Smooth muscle cell (in vitro differentiated cells): ENCODE data around the gene ATP1A4. TPM values are rescaled to one million over a fixed set of nuclear protein-coding genes. Genes with fewer than 3 reads are reported as not detected.

Source experiments
- DNase-seq: peaks from one replicate; lab custom pipeline; 2025; ENCODE audit not compliant: unreplicated experiment; lab: John Stamatoyannopoulos, UW
- H2AFZ ChIP-seq: fragments of 200-600 bp; sonication (generic); 2 replicates; pipeline ENCODE4 v1.6.0; 2016; ENCODE audit warnings: antibody characterized with exemption, low read depth, mild to moderate bottlenecking
- H3F3A ChIP-seq: fragments of 200-600 bp; sonication (generic); 2 replicates; pipeline ENCODE4 v1.6.0; 2017; ENCODE audit warnings: antibody characterized with exemption, low read depth
- H3K27ac ChIP-seq: fragments of 200-600 bp; sonication (generic); 2 replicates; pipeline ENCODE4 v1.5.1; 2016; ENCODE audit warnings: low read depth, mild to moderate bottlenecking
- H3K27me3 ChIP-seq: fragments of 200-600 bp; sonication (generic); 2 replicates; pipeline ENCODE4 v1.6.1; 2016; ENCODE audit warnings: low read depth, mild to moderate bottlenecking
- H3K36me3 ChIP-seq: fragments of 200-600 bp; sonication (generic); 2 replicates; pipeline ENCODE4 v1.5.1; 2016; ENCODE audit warnings: low read depth
- H3K4me1 ChIP-seq: fragments of 200-600 bp; sonication (generic); 2 replicates; pipeline ENCODE4 v1.5.1; 2016; ENCODE audit warnings: low read depth
- H3K4me2 ChIP-seq: fragments of 200-600 bp; sonication (generic); 2 replicates; pipeline ENCODE4 v1.6.0; 2016; ENCODE audit warnings: mild to moderate bottlenecking
- H3K4me3 ChIP-seq: fragments of 200-600 bp; sonication (generic); 2 replicates; pipeline ENCODE4 v1.5.1; 2016; ENCODE audit warnings: mild to moderate bottlenecking
- H3K79me2 ChIP-seq: fragments of 200-600 bp; sonication (generic); 2 replicates; pipeline ENCODE4 v1.6.0; 2016; ENCODE audit warnings: low read depth, mild to moderate bottlenecking
- H3K9ac ChIP-seq: fragments of 200-600 bp; sonication (generic); 2 replicates; pipeline ENCODE4 v1.6.0; 2016; ENCODE audit warnings: low read depth
- H3K9me3 ChIP-seq: fragments of 200-600 bp; sonication (generic); replicated peaks from 2 replicates; pipeline ENCODE4 v1.5.1; 2016; ENCODE audit warnings: low read depth
- H4K20me1 ChIP-seq: fragments of 200-600 bp; sonication (generic); 2 replicates; pipeline ENCODE4 v1.6.0; 2016; ENCODE audit warnings: low read depth
- CTCF ChIP-seq: fragments of 200-600 bp; sonication (generic); IDR thresholded peaks from 2 replicates; pipeline ENCODE4 v1.5.1; 2017; ENCODE audit warnings: borderline replicate concordance, mild to moderate bottlenecking, antibody characterized with exemption; ENCODE audit not compliant: insufficient read depth, poor library complexity, severe bottlenecking
- WGBS: methylation state at CpG from one replicate; pipeline ENCODE4 v1.1.7; 2016; ENCODE audit warnings: low lambda C conversion rate; 5-methylcytosine and 5-hydroxymethylcytosine counted together
- polyA plus RNA-seq: library from polyadenylated mRNA; unstranded; fragments of >200 nt; fragmentation: Nextera tagmentation; extraction: Ambion mirVana; gene quantifications from 2 replicates; pipeline ENCODE4 v1.2.1, GENCODE V29; 2016
- total RNA-seq: library from RNA; depleted of rRNA; stranded (reverse); fragments of >200 nt; gene quantifications from 2 replicates; pipeline ENCODE4 v1.2.3, GENCODE V29; 2014

Gene ATP1A4
- total and polyA plus RNA-seq, 2 experiments from 2014 or later: not detected

- Histone ChIP-seq H3F3A (no peaks in the 10 kb centered on the region), H3K4me3 (no peak overlapping the region), H3K4me1 (no peaks in the 10 kb centered on the region), H3K4me2 (no peak overlapping the region), H3K9me3 (no peaks in the 10 kb centered on the region), H3K9ac (no peak overlapping the region), H3K79me2 (no peaks in the 10 kb centered on the region), H2AFZ (no peak overlapping the region), H3K27me3 (no peaks in the 10 kb centered on the region), H4K20me1 (no peaks in the 10 kb centered on the region), H3K27ac (no peak overlapping the region), H3K36me3 (no peaks in the 10 kb centered on the region)
- WGBS: 88% methylated on average over 2 of the region's 2 CpGs
- TF ChIP-seq CTCF: no peak
- DNase-seq: no peak
Measured at GRCh38 chr1:160162931-160163330, 11.5 kb downstream of the ATP1A4 start.

- H3F3A ChIP-seq: no peaks in the 10 kb centered on the region
- no peaks in the 10 kb centered on the region for H3K36me3 ChIP-seq
- H3K4me2 ChIP-seq: no peak overlapping the region
- H3K4me3 ChIP-seq: no peak overlapping the region
- H3K4me1 ChIP-seq: peaks cover 2% of the 10 kb centered on the region
- TF ChIP-seq CTCF: no peak
- no peaks in the 10 kb centered on the region for H4K20me1 ChIP-seq
- H3K9me3 ChIP-seq: no peaks in the 10 kb centered on the region
- H3K27me3 ChIP-seq: no peaks in the 10 kb centered on the region
- 100% methylated on average over 1 of the region's 1 CpG for WGBS
- DNase-seq: no peak
- H3K27ac ChIP-seq: no peak overlapping the region
- H3K79me2 ChIP-seq: no peaks in the 10 kb centered on the region
- H2AFZ ChIP-seq: no peak overlapping the region
- no peak overlapping the region for H3K9ac ChIP-seq
Measured at GRCh38 chr1:160163615-160164014, 12.2 kb downstream of the ATP1A4 start.

GRCh38 chr1:160164121-160164520 lies 12.7 kb downstream of the ATP1A4 start:
- Histone ChIP-seq H3K27ac (no peak overlapping the region), H3K27me3 (no peaks in the 10 kb centered on the region), H4K20me1 (no peaks in the 10 kb centered on the region), H3K36me3 (no peaks in the 10 kb centered on the region), H3K4me2 (no peak overlapping the region), H3F3A (no peaks in the 10 kb centered on the region), H3K4me3 (no peak overlapping the region), H3K4me1 (peaks cover 7% of the 10 kb centered on the region), H2AFZ (no peak overlapping the region), H3K79me2 (no peaks in the 10 kb centered on the region), H3K9ac (no peak overlapping the region), H3K9me3 (no peaks in the 10 kb centered on the region)
- DNase-seq: no peak
- 91% methylated on average over 10 of the region's 10 CpGs for WGBS
- no peak for TF ChIP-seq CTCF

- H3K4me1 ChIP-seq: peaks cover 18% of the 10 kb centered on the region
- H3K27ac ChIP-seq: no peak overlapping the region
- H3K36me3 ChIP-seq: no peaks in the 10 kb centered on the region
- H4K20me1 ChIP-seq: no peaks in the 10 kb centered on the region
- no peak overlapping the region for H3K9ac ChIP-seq
- H3K4me3 ChIP-seq: no peak overlapping the region
- H3F3A ChIP-seq: no peaks in the 10 kb centered on the region
- no peak for DNase-seq
- H3K79me2 ChIP-seq: no peaks in the 10 kb centered on the region
- 90% methylated on average over 12 of the region's 12 CpGs for WGBS
- H3K4me2 ChIP-seq: no peak overlapping the region
- TF ChIP-seq CTCF: no peak
- no peaks in the 10 kb centered on the region for H3K27me3 ChIP-seq
- no peaks in the 10 kb centered on the region for H3K9me3 ChIP-seq
- no peak overlapping the region for H2AFZ ChIP-seq
Measured at GRCh38 chr1:160166166-160166868, 14.9 kb downstream of the ATP1A4 start.
